ENCODE measurements around the gene DSCAM. TPM values are rescaled to one million over a fixed set of nuclear protein-coding genes. Genes with fewer than 3 reads are reported as not detected.
"Not testable (repeated sequence)": the region's sequence is repeated elsewhere in the genome, so short reads cannot be mapped to it uniquely, and the experiment has no call there.

Gene DSCAM
- total RNA-seq, 1 donor from 2014 or later, result 0.06 TPM

DNA sequence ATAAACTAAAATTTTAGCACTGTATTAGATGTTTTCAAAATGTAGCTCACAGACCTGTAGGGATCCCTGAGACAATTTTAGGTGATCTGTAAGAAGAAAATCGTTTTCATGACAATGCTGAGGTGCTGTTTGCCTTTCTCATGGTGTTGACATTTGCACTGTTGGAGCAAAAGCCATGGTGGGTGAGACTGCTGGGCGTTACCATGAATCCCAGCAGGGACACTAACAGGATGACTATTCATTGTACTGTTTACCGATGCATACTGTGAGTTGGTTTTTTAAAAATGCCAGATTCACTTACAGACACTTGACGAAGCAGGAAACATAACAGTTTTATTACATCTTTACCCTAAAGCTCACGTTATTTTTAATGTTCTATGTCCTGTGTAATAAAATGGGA, 511.3 kb downstream of the DSCAM start:
- no peaks in the 10 kb centered on the region for H3K4me1 ChIP-seq
- no peak overlapping the region for H3K4me3 ChIP-seq
- DNase-seq, result no peak
- ATAC-seq, result no peak
- H3K27ac ChIP-seq, result no peak overlapping the region
- no peaks in the 10 kb centered on the region for H3K36me3 ChIP-seq
- TF ChIP-seq, protein P1, sequence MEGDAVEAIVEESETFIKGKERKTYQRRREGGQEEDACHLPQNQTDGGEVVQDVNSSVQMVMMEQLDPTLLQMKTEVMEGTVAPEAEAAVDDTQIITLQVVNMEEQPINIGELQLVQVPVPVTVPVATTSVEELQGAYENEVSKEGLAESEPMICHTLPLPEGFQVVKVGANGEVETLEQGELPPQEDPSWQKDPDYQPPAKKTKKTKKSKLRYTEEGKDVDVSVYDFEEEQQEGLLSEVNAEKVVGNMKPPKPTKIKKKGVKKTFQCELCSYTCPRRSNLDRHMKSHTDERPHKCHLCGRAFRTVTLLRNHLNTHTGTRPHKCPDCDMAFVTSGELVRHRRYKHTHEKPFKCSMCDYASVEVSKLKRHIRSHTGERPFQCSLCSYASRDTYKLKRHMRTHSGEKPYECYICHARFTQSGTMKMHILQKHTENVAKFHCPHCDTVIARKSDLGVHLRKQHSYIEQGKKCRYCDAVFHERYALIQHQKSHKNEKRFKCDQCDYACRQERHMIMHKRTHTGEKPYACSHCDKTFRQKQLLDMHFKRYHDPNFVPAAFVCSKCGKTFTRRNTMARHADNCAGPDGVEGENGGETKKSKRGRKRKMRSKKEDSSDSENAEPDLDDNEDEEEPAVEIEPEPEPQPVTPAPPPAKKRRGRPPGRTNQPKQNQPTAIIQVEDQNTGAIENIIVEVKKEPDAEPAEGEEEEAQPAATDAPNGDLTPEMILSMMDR (IDR thresholded peaks at IDR 0.05), result no peak
- intact Hi-C loops (cut with DNase I), result no loop called here
- no peaks in the 10 kb centered on the region for H3K9me3 ChIP-seq
- H3K27me3 ChIP-seq (ENCODE audit: low read depth), result no peaks in the 10 kb centered on the region

DNA sequence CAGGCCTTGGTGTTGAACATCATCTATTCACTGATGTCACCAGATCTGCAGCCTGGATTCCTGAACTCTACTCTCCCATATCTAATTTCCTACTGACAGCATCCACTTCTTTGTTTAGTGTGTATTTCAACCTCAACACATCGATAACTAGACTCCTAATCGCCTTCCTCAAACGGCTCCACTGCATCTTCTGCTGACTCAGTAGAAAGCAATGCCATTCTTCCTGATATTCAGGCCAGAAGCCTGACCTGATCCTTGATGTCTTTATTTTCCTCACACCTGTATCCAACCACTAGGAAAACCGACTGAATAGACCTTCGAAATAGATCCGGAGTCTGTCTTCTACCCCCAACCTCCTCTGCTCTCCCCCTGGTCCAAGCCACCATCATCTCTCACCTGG, 512.8 kb downstream of the DSCAM start:
- Histone ChIP-seq H3K27ac (no peak overlapping the region), H3K4me1 (no peaks in the 10 kb centered on the region), H3K9me3 (no peaks in the 10 kb centered on the region), H3K36me3 (no peaks in the 10 kb centered on the region), H3K27me3 (ENCODE audit: low read depth) (no peaks in the 10 kb centered on the region), H3K4me3 (no peak overlapping the region)
- TF ChIP-seq, protein P1 (IDR thresholded peaks at IDR 0.05), result no peak
- intact Hi-C loops (cut with DNase I), result no loop called here
- no peak for DNase-seq
- no peak for ATAC-seq

DNA sequence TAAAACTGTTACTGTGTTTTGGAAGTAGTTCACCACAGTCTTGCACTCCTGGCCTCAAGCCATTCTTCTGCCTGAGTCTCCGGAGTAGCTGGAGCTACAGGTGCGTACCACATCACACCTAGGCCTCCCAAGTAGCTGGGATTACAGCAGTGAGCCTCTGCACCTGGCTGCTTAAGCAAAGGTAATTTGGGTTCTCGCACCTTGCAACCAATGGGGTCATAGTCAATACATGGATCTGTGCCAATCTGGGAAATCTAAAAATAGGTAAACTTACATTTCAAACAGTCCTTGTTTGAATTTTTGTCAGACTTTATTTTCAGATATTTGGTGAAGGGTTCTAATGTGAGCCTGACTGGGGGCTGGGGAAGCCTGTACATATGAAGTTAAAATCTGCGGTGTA, 513.2 kb downstream of the DSCAM start:
- ATAC-seq (no peak), DNase-seq (no peak)
- TF ChIP-seq, protein P1 (IDR thresholded peaks at IDR 0.05), result no peak
- H3K36me3 ChIP-seq, result no peaks in the 10 kb centered on the region
- H3K27ac ChIP-seq, result no peak overlapping the region
- no peaks in the 10 kb centered on the region for H3K27me3 ChIP-seq (ENCODE audit: low read depth)
- H3K4me3 ChIP-seq, result no peak overlapping the region
- intact Hi-C loops (cut with DNase I), result no loop called here
- H3K9me3 ChIP-seq, result no peaks in the 10 kb centered on the region
- no peaks in the 10 kb centered on the region for H3K4me1 ChIP-seq

DNA sequence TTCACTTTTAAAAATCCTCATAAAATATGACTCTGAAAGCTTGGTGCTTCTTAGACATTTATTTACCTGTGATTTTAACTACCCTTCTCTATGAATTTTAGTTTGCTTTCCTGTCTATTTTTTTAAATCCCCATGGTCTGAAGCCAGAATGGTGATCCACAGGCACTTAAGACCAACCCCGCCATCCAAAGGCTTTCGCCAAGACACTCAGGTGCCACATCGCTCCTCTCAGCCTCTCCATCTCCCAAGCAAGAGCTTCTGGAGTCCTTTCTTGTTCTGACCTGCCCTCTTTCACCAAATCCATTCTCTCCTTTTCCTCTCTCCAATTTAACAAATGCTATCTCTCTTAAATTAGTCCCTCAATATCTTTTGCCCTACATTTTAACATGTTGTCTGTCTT, 515.2 kb downstream of the DSCAM start:
- Histone ChIP-seq H3K9me3 (no peaks in the 10 kb centered on the region), H3K36me3 (no peaks in the 10 kb centered on the region), H3K27ac (no peak overlapping the region), H3K4me1 (no peaks in the 10 kb centered on the region), H3K27me3 (ENCODE audit: low read depth) (no peaks in the 10 kb centered on the region), H3K4me3 (no peak overlapping the region)
- TF ChIP-seq, protein P1 (IDR thresholded peaks at IDR 0.05), result no peak
- intact Hi-C loops (cut with DNase I), result no loop called here
- DNase-seq (no peak), ATAC-seq (no peak)

DNA sequence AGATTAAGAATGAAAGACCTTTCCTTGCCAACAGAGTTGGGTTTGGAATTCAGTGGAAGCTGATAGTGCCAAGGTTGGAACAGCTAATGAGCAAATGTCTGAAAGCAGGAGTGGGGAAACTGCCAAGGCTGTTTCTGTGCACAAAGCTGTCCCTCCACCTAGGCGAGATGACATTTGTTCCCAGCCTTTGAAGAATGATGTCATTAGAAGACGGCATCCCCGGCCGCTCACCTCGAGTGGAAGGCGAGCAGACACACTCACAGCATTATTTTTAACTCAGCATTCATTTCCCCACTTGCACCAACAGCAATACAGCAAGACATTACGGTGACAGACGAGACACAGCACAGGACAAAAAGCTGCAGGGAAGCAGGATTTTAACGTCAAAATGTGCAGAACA, 515.8 kb downstream of the DSCAM start:
- Histone ChIP-seq H3K4me1 (no peaks in the 10 kb centered on the region), H3K36me3 (no peaks in the 10 kb centered on the region), H3K4me3 (no peak overlapping the region), H3K27ac (no peak overlapping the region), H3K27me3 (ENCODE audit: low read depth) (no peaks in the 10 kb centered on the region), H3K9me3 (no peaks in the 10 kb centered on the region)
- intact Hi-C loops (cut with DNase I), result no loop called here
- TF ChIP-seq, protein P1 (IDR thresholded peaks at IDR 0.05), result no peak
- ATAC-seq, result no peak
- DNase-seq, result no peak

DNA sequence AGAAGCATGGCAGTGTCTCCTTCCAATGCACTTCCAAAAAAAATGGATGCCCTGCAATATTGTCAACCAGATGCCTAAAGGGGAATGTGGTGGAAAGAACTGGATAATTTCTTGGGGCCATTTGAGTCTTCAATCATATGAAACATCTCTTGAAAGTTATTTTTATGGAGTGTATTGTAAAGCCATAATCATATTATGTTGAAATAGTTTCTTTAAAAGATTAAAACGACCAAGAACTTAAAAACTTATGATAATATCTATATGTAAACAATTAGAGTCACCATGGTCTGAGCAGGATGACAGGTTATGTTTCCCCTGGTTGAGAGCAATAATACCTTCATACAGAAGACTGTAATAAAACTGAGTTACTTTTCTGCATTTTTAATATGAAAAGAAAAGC, 522.6 kb downstream of the DSCAM start:
- H3K27me3 ChIP-seq (ENCODE audit: low read depth), result no peaks in the 10 kb centered on the region
- no peaks in the 10 kb centered on the region for H3K4me1 ChIP-seq
- H3K9me3 ChIP-seq, result no peaks in the 10 kb centered on the region
- H3K27ac ChIP-seq, result no peak overlapping the region
- DNase-seq, result no peak
- H3K36me3 ChIP-seq, result no peaks in the 10 kb centered on the region
- TF ChIP-seq, protein P1 (IDR thresholded peaks at IDR 0.05), result no peak
- ATAC-seq, result no peak
- no peak overlapping the region for H3K4me3 ChIP-seq
- intact Hi-C loops (cut with DNase I), result no loop called here

DNA sequence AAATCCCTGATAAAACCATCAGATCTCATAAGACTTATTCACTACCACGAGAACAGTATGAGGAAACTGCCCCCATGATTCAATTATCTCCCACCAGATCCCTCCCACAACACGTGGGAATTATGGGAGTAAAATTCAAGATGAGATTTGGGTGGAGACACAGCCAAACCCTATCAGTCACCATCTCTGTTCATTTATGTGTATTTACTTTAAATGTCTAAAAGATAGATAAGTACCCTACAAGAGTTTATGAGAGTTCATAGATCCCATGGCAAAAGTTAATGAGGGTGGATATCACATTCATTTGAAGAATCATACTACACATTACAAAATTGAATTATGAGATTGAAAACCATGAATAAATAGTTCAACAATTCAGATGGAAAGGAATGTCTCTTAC, 526.2 kb downstream of the DSCAM start:
- ATAC-seq; H3K27ac ChIP-seq; intact Hi-C loops (cut with DNase I); H3K36me3 ChIP-seq; H3K27me3 ChIP-seq (ENCODE audit: low read depth); DNase-seq; H3K9me3 ChIP-seq; H3K4me1 ChIP-seq; H3K4me3 ChIP-seq: not testable (repeated sequence)

All from lower lobe of right lung (tissue), 2 donors.